Endothelial cell of umbilical vein (primary cell): ENCODE measurements around the gene NATD1. TPM values are rescaled to one million over a fixed set of nuclear protein-coding genes. Genes with fewer than 3 reads are reported as not detected.

Source experiments
- BruUV-seq: library from RNA; stranded (reverse); fragments of 400-500 nt; replicated peaks from 2 replicates; lab custom pipeline; 2021; lab: Mats Ljungman, UMichigan
- CTCF ChIA-PET: fragments of 300-600, 350-600 bp; sonication (Branson Sonifier 250); formaldehyde crosslinking; loops from one replicate; lab custom pipeline; 2021; ENCODE audit warnings: antibody characterized with exemption, inconsistent platforms; lab: Charles Lee
- POLR2A ChIA-PET: fragments of 300-600, 350-600 bp; sonication (Branson Sonifier 250); formaldehyde crosslinking; loops from one replicate; lab custom pipeline; 2021; ENCODE audit warnings: antibody characterized with exemption, inconsistent platforms; lab: Charles Lee
- DNase-seq: peaks from one replicate; pipeline ENCODE4 v3.0.0-alpha.2; 2011; ENCODE audit warnings: low read depth, low spot score
- FAIRE-seq: peaks from 2 replicates; lab custom pipeline; 2011; peaks lifted over from hg19 to GRCh38; lab: Jason Lieb, UNC
- H2AFZ ChIP-seq: 2 replicates; pipeline ENCODE4 v1.6.0; 2012; ENCODE audit warnings: low read depth, low read length, control low read depth, inconsistent platforms
- H3K27ac ChIP-seq: 2 replicates; pipeline ENCODE4 v1.5.1; 2011; ENCODE audit warnings: low read depth, mild to moderate bottlenecking, control low read depth, low read length, moderate library complexity; ENCODE audit not compliant: insufficient read depth
- H3K27me3 ChIP-seq, 2 experiments: 2 replicates each; pipeline versions ENCODE4 v1.6.0 to v1.6.1; 2011; ENCODE audit warnings: low read length in 2 of 2, mixed read lengths in 1 of 2; ENCODE audit not compliant: control insufficient read depth in 2 of 2, insufficient read depth in 2 of 2
- H3K36me3 ChIP-seq, 2 experiments: 2 replicates in 1 of 2; 3 replicates in 1 of 2; pipeline ENCODE4 v1.5.1; 2011; ENCODE audit warnings: low read length in 2 of 2, mild to moderate bottlenecking in 1 of 2, moderate library complexity in 1 of 2; ENCODE audit not compliant: control insufficient read depth in 2 of 2, insufficient read depth in 2 of 2; ENCODE audit errors: extremely low read depth in 1 of 2
- H3K4me1 ChIP-seq: 3 replicates; pipeline ENCODE4 v1.5.1; 2011; ENCODE audit warnings: mild to moderate bottlenecking, low read length; ENCODE audit not compliant: control insufficient read depth, insufficient read depth; ENCODE audit errors: extremely low read depth
- H3K4me2 ChIP-seq: 2 replicates; pipeline ENCODE4 v1.6.1; 2011; ENCODE audit warnings: low read length, control low read depth, mixed read lengths; ENCODE audit not compliant: insufficient read depth
- H3K4me3 ChIP-seq, 3 experiments: fragments of 200-600 bp in 1 of 3; sonication (generic), shearing (Covaris generic) in 1 of 3; replicated peaks in 1 of 3; 2 replicates each; pipeline ENCODE4 v1.5.1; 2011 to 2016; ENCODE audit warnings: control low read depth in 3 of 3, low read length in 3 of 3, mild to moderate bottlenecking in 2 of 3, inconsistent platforms in 1 of 3, low read depth in 1 of 3, moderate library complexity in 1 of 3; ENCODE audit not compliant: insufficient read depth in 1 of 3
- H3K79me2 ChIP-seq: 2 replicates; pipeline ENCODE4 v1.6.0; 2012; ENCODE audit warnings: low read length, inconsistent platforms; ENCODE audit not compliant: control insufficient read depth, insufficient read depth
- H3K9ac ChIP-seq: replicated peaks from 2 replicates; pipeline ENCODE3; 2011; ENCODE audit warnings: low read length, control low read depth; ENCODE audit not compliant: insufficient read depth; ENCODE audit errors: extremely low read depth
- H3K9me1 ChIP-seq: replicated peaks from 3 replicates; pipeline ENCODE4 v1.6.0; 2011; ENCODE audit warnings: mild to moderate bottlenecking, low read length; ENCODE audit not compliant: control insufficient read depth, insufficient read depth; ENCODE audit errors: extremely low read depth
- H3K9me3 ChIP-seq: replicated peaks from 2 replicates; pipeline ENCODE4 v1.5.1; 2012; ENCODE audit warnings: low read length, inconsistent platforms; ENCODE audit not compliant: control insufficient read depth, insufficient read depth
- H4K20me1 ChIP-seq: replicated peaks from 2 replicates; pipeline ENCODE3; 2011; ENCODE audit warnings: mild to moderate bottlenecking, low read length; ENCODE audit not compliant: control insufficient read depth, insufficient read depth; ENCODE audit errors: extremely low read depth
- EZH2 ChIP-seq: IDR thresholded peaks from 2 replicates; pipeline ENCODE4 v1.6.1; 2012; ENCODE audit warnings: borderline replicate concordance, low read depth, mild to moderate bottlenecking, moderate library complexity, low read length, inconsistent platforms; ENCODE audit not compliant: severe bottlenecking
- FOS ChIP-seq: IDR thresholded peaks from 2 replicates; pipeline ENCODE4 v1.6.1; 2011; ENCODE audit warnings: mild to moderate bottlenecking, low read length, moderate library complexity, borderline replicate concordance; ENCODE audit not compliant: insufficient read depth
- GATA2 ChIP-seq: IDR thresholded peaks from 2 replicates; pipeline ENCODE4 v1.7.0; 2011; ENCODE audit warnings: low read depth, mild to moderate bottlenecking, moderate library complexity, mixed read lengths, low read length; ENCODE audit not compliant: insufficient read length, insufficient read depth
- JUN ChIP-seq: IDR thresholded peaks from 2 replicates; pipeline ENCODE4 v1.6.1; 2011; ENCODE audit warnings: borderline replicate concordance, low read depth; ENCODE audit not compliant: insufficient read length, insufficient read depth
- MYC ChIP-seq: IDR thresholded peaks from one replicate; pipeline ENCODE4 v1.6.1; 2011; ENCODE audit warnings: mild to moderate bottlenecking, low read depth, low read length
- POLR2A ChIP-seq: IDR thresholded peaks from 2 replicates; pipeline ENCODE4 v1.6.1; 2012; ENCODE audit warnings: low read depth, mild to moderate bottlenecking, control low read depth, low read length
- POLR2AphosphoS5 ChIP-seq: IDR thresholded peaks from 2 replicates; pipeline ENCODE4 v1.6.1; 2012; ENCODE audit warnings: low read depth, mild to moderate bottlenecking, control low read depth, low read length, moderate library complexity; ENCODE audit not compliant: insufficient read depth
- dilution Hi-C: fragments of 300-500 bp; cut with MboI; formaldehyde crosslinking; loops from one replicate; pipeline ENCODE4 v1.15.0; 2019; ENCODE audit warnings: low sequenced_read_pairs; ENCODE audit not compliant: extremely low pct_ligation_motif_present
- intact Hi-C: fragments of 100-400 bp; cut with micrococcal nuclease; formaldehyde crosslinking; loops from one replicate; pipeline ENCODE4 v1.10.0; 2022
- polyA plus RNA-seq, 4 experiments: library from polyadenylated mRNA; depleted of rRNA in 3 of 4; stranded (reverse) in 3 of 4; unstranded in 1 of 4; fragments of >200 nt; gene quantifications; 2 replicates each; pipeline versions ENCODE4 v1.2.1 to v1.2.3, GENCODE V29; 2011 to 2012; ENCODE audit warnings: missing spikeins in 1 of 4
- total RNA-seq: library from RNA; stranded (reverse); gene quantifications from 2 replicates; pipeline ENCODE4 v1.2.3, GENCODE V29; 2021
- TF ChIP-seq, protein P1 (sequence below): IDR thresholded peaks from 2 replicates; pipeline ENCODE4 v1.6.1; 2011; ENCODE audit not compliant: insufficient read depth, insufficient read length
- TF ChIP-seq, protein P2 (sequence below), 2 donors: IDR thresholded peaks; 1 replicate in 1 of 2; 2 replicates in 1 of 2; pipeline ENCODE4 v1.5.1; 2011; ENCODE audit warnings: low read length in 2 of 2, mild to moderate bottlenecking in 2 of 2, moderate library complexity in 2 of 2, control low read depth in 1 of 2, inconsistent platforms in 1 of 2, low read depth in 1 of 2; ENCODE audit not compliant: insufficient read depth in 1 of 2; ENCODE audit errors: extremely low read depth in 1 of 2

The NATD1 gene
- total and polyA plus RNA-seq, 2 donors (not counting 3 experiments of a cell fraction or from before 2014, with no cell fraction given), result 7.0 to 7.2 TPM

DNA sequence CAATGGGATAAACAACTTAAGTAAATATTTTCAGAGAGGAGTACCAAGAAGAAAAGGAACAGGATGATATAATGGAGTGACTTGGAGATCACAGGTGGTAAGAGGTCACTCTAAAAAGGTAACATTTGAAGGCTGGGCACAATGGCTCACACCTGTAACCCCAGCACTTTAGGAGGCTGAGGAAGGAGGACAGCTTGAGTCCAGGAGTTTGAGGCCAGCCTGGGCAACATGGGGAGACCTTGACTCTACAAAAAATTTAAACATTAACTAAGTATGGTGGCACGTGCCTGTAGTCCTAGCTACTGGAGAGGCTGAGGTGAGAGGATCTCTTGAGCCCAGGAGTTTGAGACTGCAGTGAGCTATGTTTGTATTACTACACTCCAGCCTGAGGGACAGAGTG lies 35.9 kb downstream of the NATD1 start:
- dilution Hi-C loops (no loop called here), intact Hi-C loops (loop anchor here (10.0 kb wide), 1 partner anchor 53 kb away; no protein-coding TSS in a partner anchor)
- Histone ChIP-seq H3K9me1 (no peaks in the 10 kb centered on the region), H3K4me2 (no peak overlapping the region), H3K79me2 (peaks cover 28% of the 10 kb centered on the region), H3K27ac (no peak overlapping the region), H3K27me3 (no peaks in the 10 kb centered on the region), H4K20me1 (no peaks in the 10 kb centered on the region), H3K9me3 (no peaks in the 10 kb centered on the region), H3K4me1 (peaks cover 16% of the 10 kb centered on the region), H3K4me3 (no peak overlapping the region), H2AFZ (no peak overlapping the region), H3K36me3 (peaks cover 0 to 7% of the 10 kb centered on the region in 2 experiments), H3K9ac (no peak overlapping the region)
- CTCF ChIA-PET, result interaction anchor here (1.0 kb wide), 2 partner anchors 88 to 98 kb away, joined by 3 to 4 read pairs; no protein-coding TSS in a partner anchor
- no peak for FAIRE-seq
- POLR2A ChIA-PET, result no interaction called here
- TF ChIP-seq POLR2AphosphoS5 (no peak), FOS (no peak), EZH2 (no peak), JUN (no peak)
- TF ChIP-seq, protein P1, sequence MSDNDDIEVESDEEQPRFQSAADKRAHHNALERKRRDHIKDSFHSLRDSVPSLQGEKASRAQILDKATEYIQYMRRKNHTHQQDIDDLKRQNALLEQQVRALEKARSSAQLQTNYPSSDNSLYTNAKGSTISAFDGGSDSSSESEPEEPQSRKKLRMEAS, result no peak
- DNase-seq, result no peak
- no TSS peak for BruUV-seq

DNA sequence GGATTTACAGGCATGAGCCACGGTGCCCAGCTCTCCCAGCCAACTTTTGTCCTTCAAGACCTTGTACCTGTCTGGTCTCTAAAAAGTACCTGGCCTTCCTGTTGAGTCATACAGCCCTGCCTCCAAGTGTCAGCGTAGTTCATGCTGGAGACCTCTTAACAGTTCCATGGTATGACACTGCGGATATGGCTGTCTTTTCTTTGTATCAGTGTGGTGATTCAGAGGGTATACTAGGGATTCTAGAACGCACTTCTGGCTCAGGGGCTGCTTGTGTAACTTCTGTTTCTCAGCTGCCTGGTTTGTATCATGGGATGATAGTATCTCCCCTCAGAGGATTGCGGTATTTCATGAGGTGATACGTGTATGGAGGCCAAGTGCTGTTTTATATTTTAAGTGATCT lies 37.3 kb downstream of the NATD1 start:
- CTCF ChIA-PET, result no interaction called here
- no TSS peak for BruUV-seq
- Histone ChIP-seq H4K20me1 (no peaks in the 10 kb centered on the region), H3K4me3 (no peak overlapping the region), H3K9me1 (no peaks in the 10 kb centered on the region), H3K27ac (no peak overlapping the region), H3K79me2 (peaks cover 43% of the 10 kb centered on the region), H3K9ac (no peak overlapping the region), H3K27me3 (no peaks in the 10 kb centered on the region), H3K4me2 (no peak overlapping the region), H3K4me1 (peaks cover 20% of the 10 kb centered on the region), H3K36me3 (peaks cover under 1 to 1% of the 10 kb centered on the region in 2 experiments), H2AFZ (no peak overlapping the region), H3K9me3 (no peaks in the 10 kb centered on the region)
- TF ChIP-seq FOS (no peak), POLR2AphosphoS5 (no peak), JUN (no peak), MYC (no peak), POLR2A (no peak), GATA2 (no peak)
- TF ChIP-seq, protein P2, sequence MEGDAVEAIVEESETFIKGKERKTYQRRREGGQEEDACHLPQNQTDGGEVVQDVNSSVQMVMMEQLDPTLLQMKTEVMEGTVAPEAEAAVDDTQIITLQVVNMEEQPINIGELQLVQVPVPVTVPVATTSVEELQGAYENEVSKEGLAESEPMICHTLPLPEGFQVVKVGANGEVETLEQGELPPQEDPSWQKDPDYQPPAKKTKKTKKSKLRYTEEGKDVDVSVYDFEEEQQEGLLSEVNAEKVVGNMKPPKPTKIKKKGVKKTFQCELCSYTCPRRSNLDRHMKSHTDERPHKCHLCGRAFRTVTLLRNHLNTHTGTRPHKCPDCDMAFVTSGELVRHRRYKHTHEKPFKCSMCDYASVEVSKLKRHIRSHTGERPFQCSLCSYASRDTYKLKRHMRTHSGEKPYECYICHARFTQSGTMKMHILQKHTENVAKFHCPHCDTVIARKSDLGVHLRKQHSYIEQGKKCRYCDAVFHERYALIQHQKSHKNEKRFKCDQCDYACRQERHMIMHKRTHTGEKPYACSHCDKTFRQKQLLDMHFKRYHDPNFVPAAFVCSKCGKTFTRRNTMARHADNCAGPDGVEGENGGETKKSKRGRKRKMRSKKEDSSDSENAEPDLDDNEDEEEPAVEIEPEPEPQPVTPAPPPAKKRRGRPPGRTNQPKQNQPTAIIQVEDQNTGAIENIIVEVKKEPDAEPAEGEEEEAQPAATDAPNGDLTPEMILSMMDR (IDR thresholded peaks at IDR 0.05; ENCODE audit: extremely low read depth in 1 of 2, insufficient read depth in 1 of 2, low read depth in 1 of 2, low read length in 2 of 2), result no peak
- dilution Hi-C loops (no loop called here), intact Hi-C loops (loop anchor here (2.0 to 10.0 kb wide), 4 partner anchors 51 to 173 kb away; partner anchors contain the start of gene USP22)
- POLR2A ChIA-PET, result no interaction called here
- FAIRE-seq (no peak), DNase-seq (no peak)
